Measurements from ENCODE around the gene KCNC3.

DNA sequence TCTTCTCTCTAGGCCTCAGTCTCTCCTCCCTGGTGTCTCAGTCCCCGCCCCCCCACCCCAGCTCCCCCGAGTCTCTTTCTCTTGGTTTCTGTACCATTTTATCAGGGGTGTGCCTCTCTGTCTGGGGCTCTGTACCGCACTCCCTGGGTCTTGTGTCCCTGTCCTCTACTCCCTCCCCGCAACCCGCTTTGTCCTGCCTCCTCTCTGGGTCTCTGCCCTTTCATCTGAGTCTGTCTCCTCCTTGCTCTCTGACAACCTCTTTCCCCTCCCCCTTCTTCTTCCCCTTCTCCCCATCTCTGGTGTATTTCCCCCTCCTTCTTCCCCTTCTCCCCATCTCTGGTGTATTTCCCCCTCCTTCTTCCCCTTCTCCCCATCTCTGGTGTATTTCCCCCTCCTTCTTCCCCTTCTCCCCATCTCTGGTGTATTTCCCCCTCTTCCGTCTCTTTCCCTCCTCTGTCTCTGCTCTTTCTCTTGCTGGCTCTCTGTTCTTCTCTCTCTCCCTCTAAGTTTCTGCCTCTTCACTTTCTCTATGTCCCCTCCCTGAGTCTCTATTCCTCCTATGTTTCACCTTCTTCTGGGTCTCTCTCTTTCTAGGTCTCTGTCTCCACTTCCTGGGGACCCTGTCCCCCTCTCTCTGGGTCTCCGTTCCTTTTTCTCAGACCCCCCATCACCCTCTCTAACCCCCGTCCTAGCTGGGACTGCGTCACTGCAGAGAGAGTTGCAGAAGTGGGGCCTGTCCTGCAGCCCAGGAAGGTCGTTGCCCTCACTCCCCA, 2.2 kb upstream of the KCNC3 start:
- no peak for TF ChIP-seq YY1 (IDR thresholded peaks at IDR 0.05; ENCODE audit: insufficient read depth, insufficient read length)
- no peak for TF ChIP-seq SUZ12 (IDR thresholded peaks at IDR 0.05; ENCODE audit: extremely low read depth, insufficient read depth, insufficient read length)
- no peak for TF ChIP-seq ZNF274 (IDR thresholded peaks at IDR 0.05; ENCODE audit: low read depth, low read length)

Data from NT2/D1 (cell line).